ENCODE data around the gene RNF10. TPM values are rescaled to one million over a fixed set of nuclear protein-coding genes. Genes with fewer than 3 reads are reported as not detected.
A peak's percentile ranks its signal among the peaks of the same experiment; 100 is the strongest.

RNF10 gene
- total RNA-seq, 1 experiment from 2014 or later = 153 TPM

DNA sequence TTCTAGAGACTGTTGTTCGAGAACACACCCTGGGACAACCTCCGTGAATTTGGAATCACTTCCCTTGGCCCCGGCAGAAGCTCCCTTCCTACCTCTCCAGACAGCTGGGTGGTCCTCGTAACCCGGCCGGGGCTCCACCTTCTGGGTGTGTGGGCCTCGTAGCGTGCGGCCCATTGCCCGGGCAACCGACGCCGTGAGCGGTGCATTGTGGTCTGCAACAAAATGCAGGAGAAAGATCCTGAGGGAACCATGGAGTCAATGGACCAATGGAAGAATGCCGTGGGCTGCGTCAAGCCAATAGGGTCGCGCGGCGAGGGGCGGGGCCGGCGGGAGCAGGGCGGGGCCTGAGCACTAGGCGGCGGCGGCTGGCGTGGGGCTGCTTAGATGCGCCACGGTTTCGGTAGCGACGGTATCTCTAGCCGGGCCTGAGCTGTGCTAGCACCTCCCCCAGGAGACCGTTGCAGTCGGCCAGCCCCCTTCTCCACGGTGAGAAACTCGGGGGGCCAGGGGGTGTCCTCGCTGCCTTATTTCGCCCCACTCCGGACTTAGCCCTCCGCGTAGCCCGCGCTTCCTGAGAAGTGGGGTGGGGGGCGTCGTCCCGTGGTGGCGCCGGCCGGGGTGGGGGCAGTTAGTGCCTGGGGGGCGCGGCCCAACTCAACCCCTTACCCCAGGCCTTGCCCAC, 38.3 kb upstream of the RNF10 start, which contains the start of gene DYNLL1:
Gene DYNLL1 (plus strand): TSS at position 383 of the 682 bp plus-strand sequence. CDS start 309 bp downstream, outside the sequence.
- no peak within 1 kb of the TSS for H3K27ac ChIP-seq (ENCODE audit: insufficient read length, low read depth, low read length)
- H2BK5ac ChIP-seq (ENCODE audit: insufficient read length, low read length) = no peak within 1 kb of the TSS
- H2BK15ac ChIP-seq (ENCODE audit: low read depth, low read length) = no peak within 1 kb of the TSS
- peak within 1 kb of the TSS; percentile 72 for H3K9ac ChIP-seq (ENCODE audit: extremely low read depth, insufficient read length, low read length)
- Mint-ChIP-seq H3K4me3 (peak within 1 kb of the TSS; percentile 97 to 99), H3K36me3 (ENCODE audit: insufficient read depth in 1 of 3, low read depth in 3 of 3) (peaks cover 20 to 48% (median 39%) of the 10 kb centered on the region in 3 experiments; a peak in 6 of 7 replicates), H3K9me3 (no peaks in the 10 kb centered on the region), H3K27me3 (ENCODE audit: low read depth) (no peaks in the 10 kb centered on the region), H3K27ac (peak within 1 kb of the TSS; percentile 96), H3K4me1 (peaks cover 26 to 30% of the 10 kb centered on the region in 2 experiments)
- no peak within 1 kb of the TSS for H2BK12ac ChIP-seq (ENCODE audit: insufficient read length, low read depth, low read length)
- H3K4me1 ChIP-seq (ENCODE audit: insufficient read depth, low read length) = no peaks in the 10 kb centered on the region; the same call in 1 of the 2 replicates
- H3K4ac ChIP-seq (ENCODE audit: low read depth, low read length) = no peak within 1 kb of the TSS
- H2AFZ ChIP-seq (ENCODE audit: low read length) = peak within 1 kb of the TSS; percentile 19
- no peak within 1 kb of the TSS for H4K8ac ChIP-seq (replicated peaks; ENCODE audit: insufficient read length, low read depth, low read length)
- H3T11ph ChIP-seq (ENCODE audit: low read length) = no peak within 1 kb of the TSS
- no peaks in the 10 kb centered on the region for H3K27me3 ChIP-seq (ENCODE audit: insufficient read depth, low read length)
- peaks cover 14% of the 10 kb centered on the region for H3K23me2 ChIP-seq (ENCODE audit: insufficient read length, low read depth, low read length, poor library complexity, severe bottlenecking)
- no peak within 1 kb of the TSS for H4K91ac ChIP-seq (ENCODE audit: insufficient read length, low read depth, low read length)
- no peaks in the 10 kb centered on the region for H3K9me3 ChIP-seq (ENCODE audit: control insufficient read depth, low read depth, low read length)
- H2AK5ac ChIP-seq (ENCODE audit: insufficient read length, low read length) = no peak within 1 kb of the TSS
- no peak within 1 kb of the TSS for H4K5ac ChIP-seq (ENCODE audit: insufficient read length, low read depth, low read length)
- WGBS (ENCODE audit: extremely low coverage, insufficient read length, low lambda C conversion rate) = no CpG with 5 or more reads among the region's 53 CpGs
- no peaks in the 10 kb centered on the region for H4K20me1 ChIP-seq (ENCODE audit: control insufficient read depth, insufficient read depth, insufficient read length)
- no peak within 1 kb of the TSS for H3K23ac ChIP-seq (ENCODE audit: insufficient read length, low read depth, low read length)
- H3K4me2 ChIP-seq (ENCODE audit: insufficient read depth, insufficient read length, low read length) = peak within 1 kb of the TSS; percentile 100
- peaks cover 3% of the 10 kb centered on the region for H3K79me1 ChIP-seq (ENCODE audit: insufficient read depth, low read depth, low read length, poor library complexity, severe bottlenecking)
- TF ChIP-seq CTCF (conservative IDR thresholded peaks at IDR 0.05) = no peak
- H3K18ac ChIP-seq (ENCODE audit: insufficient read length, low read depth, low read length) = no peak within 1 kb of the TSS
- H2BK120ac ChIP-seq (ENCODE audit: low read depth, low read length, poor library complexity, severe bottlenecking) = no peak within 1 kb of the TSS
- peak within 1 kb of the TSS; percentile 51 for H3K14ac ChIP-seq (ENCODE audit: insufficient read depth, low read length)
- no peak within 1 kb of the TSS for H2BK20ac ChIP-seq (ENCODE audit: low read depth, low read length, poor library complexity, severe bottlenecking)
- peaks cover 10% of the 10 kb centered on the region; the same call in 1 of the 2 replicates for H3K79me2 ChIP-seq (ENCODE audit: insufficient read depth, low read length)
- DNase-seq = peak; percentile 99
- no peak within 1 kb of the TSS for H3K56ac ChIP-seq (ENCODE audit: insufficient read length, low read depth, low read length)

All from H9 (cell line).